GM19035 (cell line): ENCODE data around the gene DLGAP4.

Source experiments
- ATAC-seq: cut with Tn5 transposase; IDR thresholded peaks from one replicate; pipeline ENCODE4 v1.9.1; 2021; ENCODE audit not compliant: unreplicated experiment

The DLGAP4 gene

DNA sequence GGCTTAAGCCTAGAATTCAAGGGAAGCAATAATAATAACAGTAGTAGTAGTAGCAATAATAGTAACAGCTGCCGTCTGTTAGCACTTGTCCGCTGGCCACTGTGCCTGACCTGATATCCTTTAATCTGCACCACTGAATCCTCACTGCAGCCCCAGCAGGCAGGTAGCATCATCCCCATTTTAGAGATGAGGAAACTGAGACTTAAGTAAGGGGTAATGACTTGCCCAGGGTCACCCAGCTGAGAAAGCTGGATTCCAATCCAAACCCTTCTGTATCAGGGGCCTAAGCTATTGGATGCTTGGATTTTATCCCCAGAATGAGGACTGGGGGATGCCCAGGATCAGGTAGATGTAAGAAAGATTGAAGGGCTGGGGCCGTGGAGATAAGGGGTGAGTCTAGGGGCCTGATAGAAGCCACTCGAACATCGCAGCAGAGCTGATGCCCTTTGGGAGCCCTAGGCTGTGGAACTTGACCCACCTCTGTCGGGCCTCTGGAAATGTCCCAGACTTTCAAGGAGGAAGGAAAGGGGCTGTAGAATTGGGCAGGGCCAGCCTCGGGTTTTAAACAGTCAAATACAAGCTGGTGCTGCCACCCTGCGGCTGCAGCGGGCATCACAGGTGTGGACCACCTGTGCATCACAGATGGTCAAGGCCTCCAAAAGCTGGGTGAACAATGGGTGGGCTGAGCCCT, 133.0 kb downstream of the DLGAP4 start:
- ATAC-seq, result no peak

DNA sequence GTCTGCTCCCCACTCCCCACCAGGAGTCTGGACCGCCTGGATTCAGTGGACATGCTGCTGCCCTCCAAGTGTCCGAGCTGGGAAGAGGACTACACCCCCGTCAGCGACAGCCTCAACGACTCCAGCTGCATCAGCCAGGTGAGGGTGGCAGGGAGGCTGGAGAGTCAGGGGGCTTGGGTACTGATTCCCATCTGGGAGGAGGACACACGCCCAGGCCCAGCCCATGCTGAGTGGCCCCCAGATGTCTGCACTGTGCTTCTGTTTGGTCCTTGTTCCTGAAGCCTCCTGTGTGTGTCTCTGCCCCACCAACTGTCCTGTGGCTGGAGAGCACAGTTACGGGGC, 133.6 kb downstream of the DLGAP4 start:
- ATAC-seq, result no peak

- ATAC-seq, result no peak
Observed at GRCh38 chr20:36440370-36441026, 134.4 kb downstream of the DLGAP4 start.

- no peak for ATAC-seq
Observed at GRCh38 chr20:36441027-36441414, 134.9 kb downstream of the DLGAP4 start.

DNA sequence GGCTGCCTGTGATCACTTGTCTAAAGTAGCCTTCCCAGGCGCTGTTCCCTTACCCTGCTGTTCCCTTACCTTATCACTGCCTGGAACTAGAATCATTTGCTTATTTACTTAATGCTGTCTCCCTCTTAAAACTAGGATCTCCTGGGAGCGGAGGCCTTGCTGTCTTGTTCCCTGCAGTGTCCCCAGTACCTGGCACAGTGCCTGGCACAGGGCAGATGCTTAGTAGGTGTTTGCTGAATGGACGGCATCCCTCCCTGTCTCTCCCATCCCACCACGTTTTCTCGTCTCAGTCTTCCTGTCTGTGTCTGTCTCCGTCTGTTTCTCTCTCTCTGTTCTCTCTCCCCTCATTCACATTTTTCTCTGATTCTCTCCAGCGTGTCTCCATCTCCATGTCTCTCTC, 135.3 kb downstream of the DLGAP4 start:
- ATAC-seq, result no peak

GRCh38 chr20:36445847-36446246, 139.7 kb downstream of the DLGAP4 start:
- ATAC-seq, result no peak

- no peak for ATAC-seq
Observed at GRCh38 chr20:36446557-36446956, 140.4 kb downstream of the DLGAP4 start.

DNA sequence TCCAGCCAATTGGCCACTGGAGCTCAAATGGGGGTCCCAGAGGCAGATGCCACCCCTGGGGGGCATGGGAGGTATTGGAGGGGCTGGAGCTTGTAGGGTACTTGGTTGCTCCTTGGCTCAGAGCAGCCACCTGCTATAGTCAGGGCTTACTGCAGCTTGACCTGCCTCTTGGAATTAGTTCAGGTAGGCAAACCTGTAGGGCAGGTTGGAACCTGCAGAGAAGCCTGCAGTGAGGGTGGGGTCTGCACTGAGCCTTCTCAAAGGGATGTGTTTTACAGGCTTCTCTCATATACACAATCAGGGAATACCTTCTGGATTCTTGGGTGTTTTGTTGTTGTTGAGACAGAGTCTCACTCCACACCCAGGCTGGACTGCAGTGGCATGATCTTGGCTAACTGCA, 141.0 kb downstream of the DLGAP4 start:
- ATAC-seq, result no peak

DNA sequence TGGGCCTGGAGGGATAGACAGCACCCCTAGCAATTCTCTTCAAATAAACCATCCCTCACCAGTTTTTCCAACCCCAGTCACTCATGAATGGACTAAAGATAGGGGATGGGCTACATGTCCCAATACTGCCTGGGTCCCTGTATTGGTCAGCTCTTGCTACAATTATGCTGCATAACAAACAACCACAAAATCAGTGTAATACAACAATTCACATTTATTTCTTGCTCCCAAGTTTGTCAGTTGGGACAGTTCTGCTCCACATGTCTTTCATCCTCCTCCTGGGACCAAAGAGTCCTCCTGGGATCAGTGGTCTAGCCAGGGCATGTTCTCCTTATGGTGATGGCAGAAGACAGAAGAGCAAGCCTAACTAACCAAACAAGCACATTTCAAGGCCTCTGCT, 143.5 kb downstream of the DLGAP4 start:
- no peak for ATAC-seq

GRCh38 chr20:36454332-36454697, 148.2 kb downstream of the DLGAP4 start:
- no peak for ATAC-seq

GRCh38 chr20:36454698-36455427, 148.7 kb downstream of the DLGAP4 start:
- ATAC-seq, result no peak

GRCh38 chr20:36455972-36456625, 150.0 kb downstream of the DLGAP4 start:
- ATAC-seq, result no peak

- ATAC-seq, result peak; percentile 64
Observed at GRCh38 chr20:36460648-36461599, 154.8 kb downstream of the DLGAP4 start.

DNA sequence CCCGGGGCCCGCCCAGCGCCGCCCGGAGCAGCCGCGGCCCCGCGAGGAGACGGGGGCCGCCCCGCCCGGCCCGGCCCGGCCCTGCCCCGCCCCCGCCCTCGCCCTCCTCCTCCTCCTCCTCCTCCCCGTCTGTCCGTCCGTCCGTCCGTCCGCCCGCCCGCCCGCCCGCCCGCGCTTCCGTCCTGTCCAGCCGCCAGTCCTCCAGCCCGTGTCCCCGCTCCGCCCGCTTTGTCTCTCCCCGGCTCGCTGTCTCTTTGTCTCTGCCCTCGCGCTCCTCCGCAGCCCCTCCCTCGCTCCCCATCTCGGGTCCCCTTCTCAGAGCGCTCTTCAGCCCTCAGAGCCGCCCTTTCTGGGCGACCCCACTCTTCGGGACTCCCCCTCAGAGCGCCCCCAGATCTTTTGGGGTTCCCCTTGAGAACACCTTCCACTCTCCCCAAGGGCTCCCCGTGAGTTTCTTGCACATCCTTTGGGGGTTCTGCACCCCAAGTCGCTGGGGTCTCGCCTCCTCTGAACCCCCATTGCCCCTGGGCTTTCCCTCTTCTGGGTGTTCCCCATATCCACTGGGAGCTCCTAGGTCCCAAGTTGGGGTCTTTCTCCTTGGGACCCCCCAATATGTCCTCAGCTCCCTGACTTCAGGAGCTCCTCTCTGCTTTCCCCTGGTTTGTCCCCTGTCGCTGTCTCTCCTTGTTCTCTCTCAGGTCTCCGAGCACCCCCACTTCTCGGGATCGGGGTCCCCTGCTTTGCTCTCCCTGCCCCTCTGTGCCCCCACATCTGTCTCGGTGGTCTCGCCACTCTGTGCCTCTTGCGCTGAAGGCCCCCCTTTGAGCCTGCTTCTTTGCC, 155.7 kb downstream of the DLGAP4 start:
- no peak for ATAC-seq

DNA sequence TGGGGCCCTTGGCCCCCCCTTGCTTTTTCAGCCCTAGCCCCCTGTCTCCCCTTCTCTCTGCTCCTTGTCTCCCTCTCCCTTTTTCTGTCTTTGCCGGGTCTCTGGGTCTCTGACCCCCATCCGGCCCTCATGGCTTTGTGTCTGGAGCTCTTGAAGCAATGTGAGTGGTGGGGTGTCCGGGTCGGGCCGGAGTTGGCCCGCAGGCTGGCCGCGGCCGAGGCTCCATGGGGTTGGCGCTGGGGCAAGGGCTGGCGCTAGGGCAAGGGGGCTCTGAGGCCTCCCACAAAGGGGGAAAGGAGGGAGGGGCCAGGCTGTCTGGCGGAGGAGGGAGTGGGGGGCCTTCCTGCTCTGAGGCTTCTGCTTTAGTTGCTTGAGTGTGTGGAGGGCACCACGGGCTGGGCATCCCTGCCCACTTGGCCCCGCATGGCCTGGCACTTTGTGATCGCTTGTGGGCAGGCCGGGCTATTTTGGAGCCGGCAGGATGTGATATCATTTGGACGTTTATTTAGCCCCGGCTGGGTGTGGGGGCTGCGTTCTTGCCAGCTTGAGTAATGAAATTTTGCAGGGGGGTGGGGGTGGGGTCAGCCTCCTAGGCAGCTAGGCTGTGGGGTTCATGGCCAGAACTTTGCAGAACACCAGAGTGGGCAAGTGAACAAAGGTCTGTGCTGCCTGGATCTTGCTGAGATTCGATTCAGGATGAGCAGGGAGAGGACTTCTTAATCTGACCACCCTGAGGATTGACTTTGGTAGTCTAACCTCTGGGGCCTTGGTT, 156.5 kb downstream of the DLGAP4 start:
- no peak for ATAC-seq

DNA sequence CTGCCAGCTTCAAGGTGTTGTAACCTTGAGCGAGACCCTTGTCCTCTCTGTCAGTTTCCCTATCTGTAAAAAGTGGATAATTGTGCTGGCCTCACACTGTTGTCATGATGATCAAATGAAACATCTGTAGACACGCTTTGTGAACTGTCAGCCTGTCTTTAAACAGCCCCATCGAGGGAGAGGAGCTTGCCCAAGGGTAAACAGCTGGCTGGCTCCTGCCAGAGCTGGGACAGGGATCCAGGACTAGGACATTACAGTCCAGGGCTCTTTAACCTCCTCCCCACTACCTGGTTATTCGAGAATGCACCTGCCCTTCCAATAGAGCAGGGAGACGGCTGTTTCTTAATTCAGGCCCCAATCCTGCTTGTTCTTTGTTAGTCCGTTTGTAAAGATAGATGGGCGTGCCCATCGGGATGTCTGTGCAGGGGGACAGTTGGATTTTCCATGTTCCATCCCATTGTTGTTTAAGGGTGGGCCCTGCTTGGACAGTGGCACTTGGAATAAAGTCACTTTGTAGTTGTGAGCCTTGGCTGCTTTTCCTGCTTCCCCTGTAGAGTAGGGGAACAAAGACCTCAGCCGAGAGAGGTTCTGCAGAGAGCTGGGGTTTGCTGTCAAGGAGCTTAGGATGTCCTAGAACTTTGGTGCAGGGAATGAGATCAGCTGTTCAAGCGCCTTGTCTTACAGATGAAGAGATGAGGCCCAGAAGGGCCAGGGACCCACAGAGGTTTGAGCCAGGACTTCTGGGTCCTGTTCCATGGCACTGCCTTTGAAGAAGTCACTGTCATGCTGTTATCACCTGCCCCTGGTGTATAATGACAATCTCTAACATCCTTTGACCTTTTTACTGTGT, 157.3 kb downstream of the DLGAP4 start:
- no peak for ATAC-seq

DNA sequence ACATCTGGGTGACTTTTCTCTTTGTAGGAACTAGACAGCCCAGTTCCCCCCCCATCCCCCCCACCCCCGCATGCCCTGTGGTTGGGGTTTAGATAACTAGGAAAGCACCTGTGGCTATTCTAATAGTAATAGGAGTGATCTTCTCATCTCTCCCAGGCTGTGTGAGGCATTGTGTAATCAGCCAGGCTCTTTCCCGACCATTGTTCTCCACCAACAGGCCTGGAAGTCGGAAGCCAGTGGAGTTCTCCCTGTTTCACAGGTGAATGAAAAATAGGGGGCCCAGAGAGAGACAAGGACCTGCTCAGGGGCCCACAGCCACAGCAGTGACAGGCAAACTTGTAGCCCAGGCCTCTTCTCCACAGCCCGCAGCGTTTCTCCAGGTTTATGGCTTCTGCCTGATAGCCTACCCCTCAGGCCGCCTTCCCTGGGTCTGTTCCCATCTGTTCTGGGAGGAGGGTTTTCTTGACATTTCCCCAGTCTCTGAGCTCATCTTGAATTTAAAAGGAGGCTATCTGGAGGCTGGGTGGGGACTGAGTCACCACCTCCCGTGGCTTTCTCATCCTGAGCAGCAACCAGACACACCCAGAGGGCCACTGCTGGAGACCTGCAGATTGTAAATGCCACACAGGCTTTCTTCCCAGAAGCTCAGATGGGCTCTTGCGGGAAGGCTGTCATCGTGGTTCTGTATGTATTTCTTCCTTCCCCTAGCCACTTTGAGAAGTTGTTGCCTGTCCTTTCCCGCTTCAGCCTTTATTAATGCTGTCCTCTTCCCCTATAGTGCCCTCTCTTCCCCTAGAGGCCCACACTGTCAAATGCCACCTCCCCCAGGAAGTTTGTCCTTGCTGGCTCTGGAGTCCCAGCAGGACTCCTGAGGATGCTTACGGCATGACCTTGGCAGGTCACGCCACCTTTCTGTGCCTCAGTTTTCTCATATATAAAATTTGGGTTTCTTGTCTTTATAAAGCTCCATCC, 159.3 kb downstream of the DLGAP4 start:
- no peak for ATAC-seq
